WTC11 (cell line): ENCODE data around the gene CFAP299.

Experiments
- GABPB1 ChIP-seq: sonication (generic); formaldehyde crosslinking; IDR thresholded peaks from 2 replicates; pipeline ENCODE4 v1.8.1; 2023; ENCODE audit warnings: mild to moderate bottlenecking, missing genetic modification reagents
- TF ChIP-seq, protein P1 (sequence below): fragments of 200-600 bp; IDR thresholded peaks from 2 replicates; pipeline ENCODE4 v1.8.0; 2022; ENCODE audit warnings: antibody characterized with exemption

DNA sequence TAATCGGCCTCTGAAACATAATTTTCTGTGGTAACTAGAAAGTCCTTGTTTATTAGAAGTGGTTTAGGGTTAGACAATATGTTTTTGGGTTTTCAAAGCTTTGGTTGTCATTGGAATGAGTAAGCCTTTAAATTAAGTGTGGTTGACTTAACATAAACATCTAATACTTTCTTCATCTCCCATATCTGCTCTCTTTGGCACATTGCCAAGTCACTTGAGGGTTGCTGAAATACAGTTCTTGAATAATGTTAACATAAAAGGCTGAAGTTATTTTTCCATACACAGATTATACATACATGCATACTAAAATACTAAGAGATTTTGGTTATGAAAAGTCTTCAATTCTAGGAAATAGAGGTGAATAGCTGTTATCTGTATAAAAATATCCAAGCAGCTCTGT is 453.3 kb downstream of the CFAP299 start:
- TF ChIP-seq, protein P1, sequence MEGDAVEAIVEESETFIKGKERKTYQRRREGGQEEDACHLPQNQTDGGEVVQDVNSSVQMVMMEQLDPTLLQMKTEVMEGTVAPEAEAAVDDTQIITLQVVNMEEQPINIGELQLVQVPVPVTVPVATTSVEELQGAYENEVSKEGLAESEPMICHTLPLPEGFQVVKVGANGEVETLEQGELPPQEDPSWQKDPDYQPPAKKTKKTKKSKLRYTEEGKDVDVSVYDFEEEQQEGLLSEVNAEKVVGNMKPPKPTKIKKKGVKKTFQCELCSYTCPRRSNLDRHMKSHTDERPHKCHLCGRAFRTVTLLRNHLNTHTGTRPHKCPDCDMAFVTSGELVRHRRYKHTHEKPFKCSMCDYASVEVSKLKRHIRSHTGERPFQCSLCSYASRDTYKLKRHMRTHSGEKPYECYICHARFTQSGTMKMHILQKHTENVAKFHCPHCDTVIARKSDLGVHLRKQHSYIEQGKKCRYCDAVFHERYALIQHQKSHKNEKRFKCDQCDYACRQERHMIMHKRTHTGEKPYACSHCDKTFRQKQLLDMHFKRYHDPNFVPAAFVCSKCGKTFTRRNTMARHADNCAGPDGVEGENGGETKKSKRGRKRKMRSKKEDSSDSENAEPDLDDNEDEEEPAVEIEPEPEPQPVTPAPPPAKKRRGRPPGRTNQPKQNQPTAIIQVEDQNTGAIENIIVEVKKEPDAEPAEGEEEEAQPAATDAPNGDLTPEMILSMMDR = no peak
- TF ChIP-seq GABPB1 (CRISPR knock-in tag) = no peak
